ENCODE measurements around the gene PACSIN2. TPM values are rescaled to one million over a fixed set of nuclear protein-coding genes. Genes with fewer than 3 reads are reported as not detected.
"Not testable (repeated sequence)": the region's sequence is repeated elsewhere in the genome, so short reads cannot be mapped to it uniquely, and the experiment has no call there.

PACSIN2 gene
- total RNA-seq, 1 donor from 2014 or later = 48.6 TPM

- intact Hi-C loops (cut with DNase I) = no loop called here
- ATAC-seq = no peak
- no peak for DNase-seq (ENCODE audit: low spot score)
Observed at GRCh38 chr22:42920101-42920820, 94.7 kb downstream of the PACSIN2 start.

DNA sequence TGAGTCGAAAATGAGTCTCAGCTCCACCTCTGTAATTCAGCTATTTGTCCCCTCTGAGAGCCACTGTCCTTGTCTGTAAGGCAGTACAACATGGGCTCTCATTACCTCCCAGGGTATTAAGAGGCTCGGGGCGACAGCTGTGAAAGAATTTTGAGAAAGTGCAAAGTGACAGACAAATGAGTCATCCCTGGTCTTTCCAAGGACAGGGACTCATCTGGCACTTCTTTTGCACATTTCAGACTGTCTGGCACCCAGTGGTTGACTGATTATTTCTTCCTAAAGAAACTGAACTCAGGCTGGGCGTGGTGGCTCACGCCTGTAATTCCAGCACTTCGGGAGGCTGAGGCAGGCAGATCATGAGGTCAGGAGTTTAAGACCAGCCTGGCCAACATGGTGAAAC lies 95.8 kb downstream of the PACSIN2 start:
- DNase-seq (ENCODE audit: low spot score) = no peak
- no peak for ATAC-seq
- intact Hi-C loops (cut with DNase I) = no loop called here

DNA sequence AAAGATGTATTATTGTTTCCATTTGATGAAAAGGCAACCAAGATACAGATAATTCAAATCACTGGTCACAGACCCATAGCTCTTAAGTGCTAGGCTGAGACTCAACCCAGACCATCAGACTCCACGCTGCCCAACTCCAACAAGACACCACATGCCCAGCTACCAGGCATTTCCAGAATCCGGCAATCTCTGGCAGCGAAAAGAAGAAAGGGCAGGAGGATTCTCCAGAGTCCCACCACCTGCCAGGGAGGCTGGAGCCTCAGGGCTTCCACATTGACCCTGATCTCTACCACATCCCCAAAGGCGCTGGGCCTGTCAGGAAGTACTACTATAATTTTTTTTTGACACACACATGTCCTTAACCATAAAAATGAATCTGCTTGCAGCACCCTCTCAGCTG lies 96.4 kb downstream of the PACSIN2 start:
- intact Hi-C loops (cut with DNase I) = no loop called here
- ATAC-seq = no peak
- DNase-seq (ENCODE audit: low spot score) = no peak

- DNase-seq (ENCODE audit: low spot score); intact Hi-C loops (cut with DNase I); ATAC-seq: not testable (repeated sequence)
Observed at GRCh38 chr22:42917358-42917757, 97.6 kb downstream of the PACSIN2 start.

DNA sequence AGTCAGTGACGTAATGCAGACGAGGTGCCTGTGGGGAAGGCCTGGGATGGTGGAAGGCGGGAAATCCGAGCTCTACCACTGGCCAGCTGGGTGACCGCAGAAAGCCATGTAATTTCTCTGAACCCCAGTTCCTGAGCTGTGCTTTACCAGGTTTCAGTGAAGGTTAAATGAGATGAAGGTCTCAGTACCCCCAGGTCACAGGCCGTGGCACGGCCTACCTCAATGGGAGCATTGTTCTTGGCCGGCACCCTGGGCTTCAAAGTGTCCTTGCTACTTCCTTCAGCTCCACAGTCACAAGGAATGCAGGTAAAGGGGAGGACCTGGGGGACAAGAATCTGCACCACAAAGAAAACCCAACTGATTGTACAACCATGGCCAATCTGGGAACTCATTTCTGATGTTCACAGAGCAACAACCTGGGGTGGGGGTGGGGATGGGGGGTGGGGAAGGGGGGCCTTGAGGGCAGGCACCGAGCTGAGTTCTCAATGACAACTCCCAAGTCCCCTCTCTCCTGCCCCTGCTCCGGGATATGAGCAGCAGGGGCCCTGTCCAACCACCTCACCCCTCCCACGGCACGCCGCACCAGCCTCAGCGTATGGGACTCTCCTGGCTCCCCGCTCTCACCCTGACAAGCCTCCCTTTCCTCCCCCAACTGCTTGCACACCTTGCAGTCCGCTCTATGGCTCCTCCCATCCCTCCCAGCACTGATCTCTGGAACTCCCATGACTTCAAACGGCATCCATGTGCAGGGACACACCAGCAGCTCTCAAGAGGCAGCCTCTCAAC lies 98.8 kb downstream of the PACSIN2 start:
- intact Hi-C loops (cut with DNase I) = no loop called here
- ATAC-seq (no peak), DNase-seq (ENCODE audit: low spot score) (no peak)

DNA sequence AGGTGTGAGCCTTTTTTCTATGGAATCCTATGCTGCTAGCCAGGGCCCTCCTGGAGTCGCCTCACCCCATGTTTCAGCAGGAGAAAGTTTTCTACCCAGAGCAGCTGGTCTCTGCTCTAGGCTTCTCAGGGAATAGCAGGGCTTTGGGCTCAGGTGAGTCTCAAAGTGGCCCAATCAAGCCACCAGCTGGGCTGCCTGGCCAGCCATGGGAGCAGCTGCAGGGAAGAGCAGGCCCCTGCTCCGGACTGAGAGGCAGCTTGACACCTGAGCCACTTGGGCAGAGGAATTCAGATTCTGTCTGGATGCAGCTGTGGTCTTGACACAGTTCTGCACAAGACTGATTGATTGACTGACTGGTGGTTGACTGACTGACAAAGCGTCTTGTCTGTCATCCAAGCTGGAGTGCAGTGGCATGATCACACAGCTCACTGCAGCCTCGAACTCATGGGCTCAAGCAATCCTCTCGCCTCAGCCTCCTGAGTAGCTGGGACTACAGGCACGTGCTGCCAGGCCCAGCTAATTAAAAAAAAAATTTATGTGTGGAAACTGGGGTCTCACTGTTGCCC lies 100.4 kb downstream of the PACSIN2 start:
- ATAC-seq (no peak), DNase-seq (ENCODE audit: low spot score) (no peak)
- intact Hi-C loops (cut with DNase I) = no loop called here

- ATAC-seq = no peak
- no peak for DNase-seq (ENCODE audit: low spot score)
- intact Hi-C loops (cut with DNase I) = no loop called here
Observed at GRCh38 chr22:42913874-42914510, 101.0 kb downstream of the PACSIN2 start.

- no peak for DNase-seq (ENCODE audit: low spot score)
- intact Hi-C loops (cut with DNase I) = no loop called here
- no peak for ATAC-seq
Observed at GRCh38 chr22:42912059-42912458, 102.9 kb downstream of the PACSIN2 start.

GRCh38 chr22:42910221-42910942 lies 104.6 kb downstream of the PACSIN2 start:
- intact Hi-C loops (cut with DNase I) = no loop called here
- ATAC-seq = no peak
- no peak for DNase-seq (ENCODE audit: low spot score)

- intact Hi-C loops (cut with DNase I) = no loop called here
- ATAC-seq (no peak), DNase-seq (ENCODE audit: low spot score) (no peak)
Observed at GRCh38 chr22:42909363-42910058, 105.4 kb downstream of the PACSIN2 start.

GRCh38 chr22:42908374-42908746 lies 106.6 kb downstream of the PACSIN2 start:
- ATAC-seq (no peak), DNase-seq (ENCODE audit: low spot score) (no peak)
- intact Hi-C loops (cut with DNase I) = no loop called here

- ATAC-seq (peak; percentile 31), DNase-seq (ENCODE audit: low spot score) (no peak)
- intact Hi-C loops (cut with DNase I) = no loop called here
Observed at GRCh38 chr22:42907404-42908373, 107.3 kb downstream of the PACSIN2 start.

GRCh38 chr22:42906605-42907348 lies 108.2 kb downstream of the PACSIN2 start:
- intact Hi-C loops (cut with DNase I) = no loop called here
- peak; percentile 91 for ATAC-seq
- peak; percentile 72 for DNase-seq (ENCODE audit: low spot score)

- intact Hi-C loops (cut with DNase I) = no loop called here
- ATAC-seq (no peak), DNase-seq (ENCODE audit: low spot score) (no peak)
Observed at GRCh38 chr22:42905702-42906183, 109.2 kb downstream of the PACSIN2 start.

DNA sequence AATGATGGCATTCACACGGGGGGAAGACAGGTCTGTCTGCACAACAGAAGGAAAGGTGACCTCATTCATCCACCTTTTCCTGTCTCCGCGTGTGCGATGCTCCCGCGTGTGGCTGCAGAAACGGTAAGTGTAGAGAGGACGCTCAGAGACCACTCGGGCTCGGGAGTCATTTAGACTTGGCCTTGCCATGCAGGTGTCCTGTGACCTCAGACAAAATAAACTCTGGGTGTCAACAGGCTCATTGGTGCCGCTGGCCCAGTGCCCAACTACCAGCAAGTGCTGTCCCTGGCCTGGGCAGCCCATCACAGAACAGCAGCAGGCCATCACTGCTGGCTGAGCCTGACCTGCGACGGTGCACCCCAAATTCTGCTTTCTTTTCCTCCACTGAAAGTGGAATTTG lies 109.7 kb downstream of the PACSIN2 start:
- ATAC-seq = no peak
- intact Hi-C loops (cut with DNase I) = no loop called here
- no peak for DNase-seq (ENCODE audit: low spot score)

DNA sequence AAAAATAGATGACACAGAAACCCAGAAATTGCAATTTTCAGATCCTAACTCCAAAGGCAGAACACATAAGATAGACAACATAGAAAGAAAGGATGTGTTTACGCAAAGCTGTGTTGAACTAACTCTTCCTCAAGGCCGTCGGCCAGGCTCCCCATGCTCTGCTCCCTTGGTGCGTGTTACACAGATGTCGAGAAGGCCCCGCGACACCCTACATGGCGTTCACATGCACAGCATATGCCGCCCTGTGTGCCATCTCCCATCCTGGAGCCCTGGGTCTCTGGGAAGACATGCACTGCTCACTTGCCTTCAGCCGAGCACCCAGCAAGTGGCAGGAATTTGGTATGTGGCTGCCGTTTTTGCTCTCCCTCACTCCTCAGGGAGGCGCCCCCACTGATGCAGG lies 110.9 kb downstream of the PACSIN2 start:
- ATAC-seq = no peak
- no peak for DNase-seq (ENCODE audit: low spot score)
- intact Hi-C loops (cut with DNase I) = no loop called here

Measured in sciatic nerve (tissue), 2 donors.